Measurements from ENCODE around the gene PLA2G2F. TPM values are rescaled to one million over a fixed set of nuclear protein-coding genes. Genes with fewer than 3 reads are reported as not detected.
"Not testable (repeated sequence)": the region's sequence is repeated elsewhere in the genome, so short reads cannot be mapped to it uniquely, and the experiment has no call there.

The PLA2G2F gene
- total RNA-seq, 1 donor from 2014 or later = not detected

DNA sequence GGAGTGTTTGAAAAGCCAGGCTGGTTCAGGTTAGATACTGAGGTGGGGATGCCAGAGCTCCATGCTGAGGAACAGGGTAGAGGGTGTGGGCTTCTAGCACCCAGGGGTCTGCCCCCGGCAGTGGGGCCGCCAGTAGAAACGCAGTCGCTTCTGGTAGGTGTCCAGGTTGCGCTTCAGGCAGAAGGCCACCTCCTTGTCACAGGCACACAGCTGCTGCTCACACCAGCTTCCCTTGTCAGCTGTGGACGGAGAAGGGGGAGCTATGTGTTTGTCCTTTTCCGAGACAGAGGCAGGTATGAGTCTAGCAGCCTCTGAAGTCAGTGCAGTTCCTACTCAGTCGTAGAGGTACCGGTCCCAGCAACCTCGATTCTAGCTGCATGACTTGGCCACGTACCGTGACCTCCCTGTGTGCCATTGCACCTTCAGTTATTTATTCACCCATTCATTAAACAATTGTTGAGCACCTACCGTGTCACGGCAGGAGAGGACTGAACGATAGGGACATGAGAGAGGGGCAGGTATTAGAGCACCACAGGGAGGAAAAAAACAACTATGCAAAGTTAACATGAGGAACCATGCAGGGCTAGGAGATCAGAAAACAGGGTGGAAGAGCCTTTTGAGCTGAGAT lies 25.0 kb upstream of the PLA2G2F start:
- no peak for DNase-seq

DNA sequence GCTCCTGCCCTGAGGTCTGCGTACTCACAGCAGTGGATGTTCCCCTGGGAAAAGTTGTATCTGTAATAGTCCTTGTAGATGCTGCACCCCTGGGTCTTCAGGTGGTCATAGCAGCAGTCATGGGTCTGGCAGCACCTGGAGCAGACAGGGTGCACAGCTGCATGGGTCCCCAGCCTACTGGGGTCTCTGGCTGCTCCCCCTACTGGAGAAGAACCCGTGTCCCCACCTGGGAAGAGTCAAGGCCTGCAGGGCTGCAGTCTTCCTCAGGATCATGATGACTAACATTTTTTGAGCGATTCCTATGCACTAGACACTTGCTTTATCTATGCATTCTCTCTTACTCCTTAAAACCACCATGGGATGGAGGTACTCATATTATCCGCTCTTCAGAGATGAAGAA lies 23.6 kb upstream of the PLA2G2F start:
- no peak for DNase-seq

DNA sequence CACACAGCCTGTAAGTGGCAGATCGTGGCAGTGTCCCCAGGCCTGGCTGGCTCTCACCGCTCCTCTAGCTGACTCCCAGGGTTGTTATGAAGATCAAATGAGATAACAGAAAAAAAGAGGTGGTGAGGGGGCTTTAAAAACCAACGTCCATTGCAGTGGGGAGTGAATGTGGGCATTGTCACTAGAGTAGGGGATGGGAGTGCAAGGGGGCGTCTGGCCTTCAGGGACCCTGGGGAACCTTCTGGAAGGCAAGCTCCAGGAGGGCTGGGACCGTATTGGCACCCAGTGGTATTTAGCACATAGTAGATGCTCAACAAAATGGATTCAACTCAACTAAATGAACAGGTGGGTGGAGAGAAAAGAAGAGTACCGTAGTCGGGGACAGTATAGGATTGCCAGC lies 23.2 kb upstream of the PLA2G2F start:
- DNase-seq = no peak

DNA sequence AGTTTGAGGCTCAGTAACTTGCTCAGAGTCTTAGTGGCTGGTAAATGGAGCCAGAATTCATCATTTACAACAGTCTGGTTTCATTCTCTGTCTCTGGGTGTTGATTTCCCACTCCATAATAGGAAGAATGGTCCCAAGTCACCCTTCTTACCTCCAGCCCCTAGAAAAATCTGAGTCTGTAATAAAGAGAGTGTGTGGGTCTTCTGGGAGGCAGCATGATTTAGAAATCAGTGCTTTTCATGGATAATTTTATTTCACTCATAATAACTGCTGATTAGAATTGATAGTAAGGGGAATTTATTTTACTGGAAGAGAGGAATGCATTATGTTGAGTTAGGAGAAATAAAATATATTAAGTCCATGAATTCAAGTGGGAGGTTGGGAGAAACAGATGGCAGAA lies 21.9 kb upstream of the PLA2G2F start:
- DNase-seq = no peak

DNA sequence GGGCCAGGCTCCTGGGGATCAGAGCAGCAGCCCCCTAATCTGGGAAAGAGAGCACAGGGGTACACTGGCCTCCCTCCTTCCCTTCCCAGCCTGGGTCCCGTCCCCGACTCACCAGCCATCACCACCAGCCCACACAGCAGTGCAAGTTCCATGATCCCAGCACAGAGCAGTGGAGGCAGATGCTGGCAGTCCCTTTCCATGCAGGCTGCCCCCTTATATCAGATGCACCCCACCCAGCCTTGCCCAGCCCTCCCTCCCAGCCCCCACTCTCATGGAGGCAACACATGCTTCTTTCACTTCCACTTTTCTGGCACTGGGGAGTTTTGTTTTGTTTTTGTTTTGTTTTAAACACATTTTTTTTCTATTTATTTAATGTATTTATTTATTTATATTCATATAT lies 19.8 kb upstream of the PLA2G2F start, which contains the start of gene PLA2G2D:
Gene PLA2G2D (minus strand): TSS at position 190 of the 400 bp plus-strand sequence. CDS start 38 bp downstream, at position 152.
- DNase-seq = no peak

DNA sequence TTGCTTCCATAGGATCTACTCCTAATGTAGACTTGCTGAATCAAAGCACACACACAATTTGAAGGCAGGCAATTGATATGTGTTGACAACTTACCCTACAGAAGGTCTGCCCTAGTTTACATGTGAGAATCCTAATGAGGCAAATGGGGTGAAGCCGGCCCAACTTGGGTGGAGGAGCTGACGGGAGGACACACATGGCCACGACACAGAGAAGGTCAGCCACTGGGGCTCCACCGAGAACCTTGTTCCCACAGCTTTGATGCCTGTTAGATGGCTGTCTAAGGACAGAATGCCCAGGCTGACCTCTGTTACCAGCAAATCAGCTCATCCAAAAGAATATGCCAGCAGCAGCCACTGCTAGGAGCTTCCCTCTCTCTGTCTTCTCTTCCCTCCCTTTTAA lies 18.3 kb upstream of the PLA2G2F start:
- no peak for DNase-seq

DNA sequence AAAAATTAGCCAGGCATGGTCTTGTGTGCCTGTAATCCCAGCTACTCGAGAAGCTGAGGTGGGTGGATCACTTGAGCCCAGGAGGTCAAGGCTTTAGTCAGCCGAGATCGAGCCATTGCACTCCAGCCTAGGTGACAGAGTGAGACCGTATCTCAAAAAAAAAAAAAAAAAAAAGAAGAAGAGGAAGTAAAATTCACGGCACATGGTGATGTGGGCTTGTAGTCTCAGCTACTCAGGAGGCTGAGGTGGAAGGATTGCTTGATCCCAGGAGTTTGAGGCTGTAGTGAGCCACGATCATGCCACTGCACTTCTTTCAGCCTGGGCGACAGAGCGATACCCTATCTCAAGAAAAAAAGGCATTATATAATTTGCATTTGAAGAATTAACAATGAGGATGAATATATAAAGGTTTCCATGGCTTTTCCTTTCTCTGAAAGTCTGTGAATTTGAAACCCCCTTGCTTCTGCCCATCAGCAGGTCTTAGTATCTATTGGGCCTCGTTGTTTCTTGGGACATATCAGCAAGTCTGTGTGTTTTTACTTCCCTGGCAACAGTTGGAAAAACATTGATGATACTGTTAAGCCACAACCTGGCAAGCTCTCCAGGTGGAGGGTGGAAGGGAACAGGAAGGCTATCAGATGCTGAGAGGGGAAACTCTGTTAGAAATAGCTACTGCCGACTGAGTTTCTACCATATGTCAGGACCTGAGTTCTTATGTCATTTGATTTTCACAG lies 15.2 kb upstream of the PLA2G2F start:
- DNase-seq = no peak

DNA sequence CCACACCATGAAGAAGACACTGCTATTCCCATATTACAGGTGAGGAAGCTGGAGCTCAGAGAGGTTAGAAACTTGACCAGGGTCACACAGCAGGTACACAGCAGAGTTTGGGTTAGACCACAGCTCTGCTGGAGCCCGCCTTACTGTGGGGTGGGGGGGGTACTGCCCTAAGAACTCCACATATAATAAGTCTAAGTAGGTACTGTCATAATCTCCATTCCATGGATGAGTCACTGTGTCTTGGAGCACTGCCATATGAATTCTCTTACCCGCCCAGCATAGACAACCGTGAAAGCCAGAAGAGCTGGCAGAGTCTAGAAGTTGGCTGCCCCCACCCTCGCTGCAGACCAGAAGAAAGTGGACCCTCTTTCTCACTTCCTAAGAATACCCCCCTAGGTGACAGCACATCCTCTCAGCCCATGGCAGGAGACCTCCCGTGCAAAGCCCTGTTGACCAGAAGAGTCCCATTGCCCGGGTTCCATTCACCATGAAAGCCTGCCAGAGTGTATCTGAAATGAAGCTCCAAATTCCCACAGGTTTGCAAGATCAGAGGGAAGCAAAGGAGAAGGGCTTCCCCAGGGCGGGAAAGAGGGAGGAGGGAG lies 14.6 kb upstream of the PLA2G2F start:
- DNase-seq = no peak

DNA sequence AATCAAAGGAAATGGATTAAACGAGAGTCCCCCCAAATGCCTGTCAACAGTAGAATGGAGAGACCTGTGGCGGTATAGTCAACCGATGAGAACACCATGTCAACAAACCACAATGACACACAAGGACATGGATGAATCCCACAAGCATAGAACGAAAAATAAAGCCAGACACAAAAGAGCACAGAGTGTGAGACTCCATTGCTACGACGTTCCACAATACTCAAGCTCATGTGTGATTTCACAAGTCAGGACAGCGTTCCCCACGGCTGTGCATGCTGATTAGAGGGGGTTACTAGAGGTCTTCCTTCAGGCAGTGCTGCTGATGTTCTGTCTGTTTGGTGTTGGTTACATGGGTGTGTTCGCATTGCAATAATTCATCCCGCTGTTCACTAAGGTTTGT lies 14.0 kb upstream of the PLA2G2F start:
- DNase-seq = no peak

DNA sequence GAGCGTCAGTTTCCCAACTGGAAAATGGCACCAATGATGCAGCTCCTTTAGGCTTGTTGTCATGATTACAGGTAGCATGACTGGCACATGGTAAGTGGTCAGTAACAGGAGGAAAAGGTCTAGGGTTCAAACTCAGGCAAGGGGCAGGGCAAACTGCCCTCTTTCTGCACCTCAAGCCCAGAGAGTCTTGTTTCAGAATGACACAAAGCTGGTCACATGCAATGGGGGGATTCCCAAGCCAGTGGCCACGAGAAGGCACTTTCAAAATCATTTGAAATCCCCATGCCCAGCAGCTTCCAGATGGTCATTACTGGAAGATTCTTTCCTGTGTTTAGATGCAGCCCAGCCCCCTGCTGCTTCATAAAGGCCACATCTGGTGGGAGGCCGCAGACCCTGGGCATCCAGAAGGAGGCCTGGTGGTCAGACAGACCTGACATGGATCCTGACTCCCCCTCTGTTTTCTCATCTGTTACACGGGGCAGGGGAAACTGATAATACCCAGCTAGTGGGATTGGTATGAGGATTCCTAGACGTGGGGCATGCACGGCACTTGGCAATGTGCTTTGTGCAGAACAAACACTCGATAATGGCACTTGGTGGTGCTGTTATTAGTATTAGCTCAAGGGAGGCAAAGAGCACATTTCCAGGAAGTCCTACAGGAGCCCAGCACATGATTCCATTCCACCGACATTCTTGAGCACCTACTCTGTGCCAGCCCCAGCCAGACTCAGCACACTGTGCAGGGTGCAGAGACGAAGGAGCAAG lies 12.9 kb upstream of the PLA2G2F start:
- no peak for DNase-seq

DNA sequence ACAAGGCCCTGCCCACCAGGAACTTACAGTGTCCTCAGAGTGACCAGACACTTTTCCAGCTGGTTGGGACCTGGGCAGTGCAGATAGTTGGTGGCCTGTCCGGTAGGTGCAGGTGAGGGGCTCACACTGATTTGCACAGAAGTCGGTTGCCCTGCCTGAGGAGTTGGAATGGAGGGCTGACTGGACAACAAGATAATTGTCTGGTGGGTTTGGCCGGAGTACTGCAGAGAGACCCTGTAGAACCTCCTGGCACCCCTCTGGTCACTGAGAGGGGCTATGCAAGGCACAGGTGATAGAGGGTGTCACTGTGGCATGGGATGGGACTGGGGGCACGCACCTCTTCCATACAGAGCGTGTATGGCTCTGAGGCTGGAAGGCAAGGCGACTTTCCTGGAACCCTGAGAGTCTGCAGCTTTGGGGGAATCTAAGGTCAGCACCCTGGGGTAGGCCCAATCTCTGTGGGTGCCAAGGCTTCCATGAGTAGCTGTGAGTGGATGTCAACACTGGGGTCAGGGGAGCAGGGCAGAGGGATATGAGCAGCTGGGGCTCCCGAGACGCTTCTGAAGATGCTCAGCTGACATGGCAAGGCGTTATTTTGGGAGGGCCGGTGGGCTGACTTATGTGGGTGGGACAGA lies 12.2 kb upstream of the PLA2G2F start:
- DNase-seq = no peak

DNA sequence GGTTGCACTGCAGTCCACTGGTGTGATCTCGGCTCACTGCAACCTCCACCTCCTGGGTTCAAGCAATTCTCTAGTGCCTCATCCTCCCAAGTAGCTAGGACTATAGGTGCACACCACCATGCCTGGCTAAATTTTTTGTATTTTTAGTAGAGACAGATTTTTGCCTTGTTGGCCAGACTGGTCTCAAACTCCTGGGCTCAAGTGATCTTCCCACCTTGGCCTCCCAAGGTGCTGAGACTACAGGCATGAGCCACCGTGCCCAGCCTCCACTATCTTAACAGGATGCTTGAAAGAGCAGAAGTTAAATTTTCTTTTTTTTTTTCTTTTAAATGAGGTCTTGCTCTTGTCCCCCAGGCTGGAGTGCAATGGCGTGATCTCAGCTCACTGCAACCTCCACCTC lies 8.6 kb upstream of the PLA2G2F start:
- DNase-seq = not testable (repeated sequence)

DNA sequence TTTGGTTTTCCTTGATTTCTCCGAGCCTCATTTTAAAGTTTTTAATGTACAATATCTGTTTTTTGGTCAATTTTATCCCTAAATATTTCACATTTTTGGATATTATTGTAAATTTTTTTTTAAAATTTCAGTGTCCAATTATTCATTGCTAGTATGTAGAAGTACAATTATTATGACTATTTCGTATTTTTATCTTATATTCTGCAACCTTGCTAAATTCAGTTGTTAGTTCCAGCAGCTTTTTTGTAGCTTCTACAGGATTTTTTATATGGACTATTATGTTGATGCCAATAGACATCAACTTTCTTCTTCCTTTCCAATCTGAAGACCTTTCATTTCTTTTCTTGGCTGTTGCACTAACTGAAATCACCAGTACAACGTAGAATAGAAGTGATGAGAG lies 4.1 kb upstream of the PLA2G2F start:
- no peak for DNase-seq

DNA sequence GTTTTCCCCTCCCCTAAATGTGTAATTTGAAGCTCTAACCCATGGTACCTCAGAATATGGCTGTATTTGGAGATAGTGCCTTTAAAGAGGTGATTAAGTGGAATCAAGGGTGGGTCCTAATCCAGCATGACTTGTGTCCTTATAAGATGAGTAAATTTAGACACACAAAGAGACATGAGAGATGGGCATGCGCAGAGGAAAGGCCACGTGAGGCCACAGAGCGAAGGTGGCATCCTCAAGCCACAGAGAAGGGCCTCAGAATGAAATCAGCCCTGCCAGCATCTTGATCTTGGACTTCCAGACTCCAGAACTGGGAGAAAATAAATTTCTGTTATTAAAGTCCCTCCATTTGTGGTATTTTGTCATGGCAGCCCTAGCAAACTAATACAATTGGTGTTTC lies 2.9 kb upstream of the PLA2G2F start:
- DNase-seq = no peak

DNA sequence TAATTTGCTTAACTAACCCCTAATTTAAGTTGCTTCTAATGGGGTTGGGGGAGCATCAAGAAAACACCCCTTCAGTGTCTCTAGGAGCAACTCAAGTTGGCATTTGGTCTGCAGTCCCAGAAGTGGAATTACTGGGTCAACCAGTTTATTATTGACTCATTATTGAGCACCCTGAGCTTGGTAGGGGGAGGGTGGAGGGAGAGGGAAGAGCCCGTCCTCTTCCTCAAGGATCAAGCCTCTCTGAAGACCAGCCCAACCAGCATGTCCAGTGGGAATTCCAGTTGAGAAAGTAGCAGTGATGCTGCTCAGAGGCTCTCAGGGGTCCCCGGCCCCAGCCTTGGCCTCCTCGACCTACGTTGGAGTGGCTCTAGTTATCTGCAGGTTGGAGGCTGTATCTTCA lies 2.1 kb upstream of the PLA2G2F start:
- DNase-seq = no peak

DNA sequence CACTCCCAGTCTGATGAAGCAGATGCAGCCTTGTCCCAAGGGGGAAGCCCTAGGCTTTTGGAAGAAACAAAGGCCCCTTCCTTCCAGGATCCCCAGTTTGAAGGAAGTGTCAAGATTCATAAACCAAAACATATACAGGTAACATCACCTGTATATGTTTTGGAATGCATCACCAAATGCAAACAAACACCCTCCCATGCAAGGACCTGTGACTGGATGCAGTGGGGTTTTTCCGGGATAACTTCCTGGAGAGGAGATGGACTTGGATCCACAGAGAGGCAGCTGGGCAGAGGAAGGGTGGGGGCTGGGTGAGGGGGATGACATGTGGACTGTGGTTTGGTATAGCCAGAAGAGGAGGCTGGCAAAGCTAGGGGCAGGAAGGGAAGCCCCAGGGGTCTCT lies 1.5 kb upstream of the PLA2G2F start:
- no peak for DNase-seq

DNA sequence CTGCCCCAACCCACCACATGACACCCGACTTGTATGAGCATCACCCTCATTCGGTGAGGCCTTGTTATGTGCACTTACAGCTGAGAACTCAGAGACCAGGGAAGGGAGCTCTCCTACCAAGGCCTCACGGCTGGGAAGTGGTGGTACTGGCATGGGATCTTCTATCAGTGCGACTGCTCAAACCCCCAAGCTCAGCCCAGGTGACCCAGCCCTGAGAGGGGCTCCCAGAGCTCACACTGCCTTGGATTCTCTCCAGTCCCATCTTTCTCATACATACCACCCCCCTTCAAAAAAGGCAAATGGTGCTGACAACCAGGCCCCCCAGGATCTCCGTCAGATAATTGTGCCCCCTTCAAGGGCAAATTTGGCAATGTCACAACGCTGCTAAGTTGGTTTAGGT lies 777 bp upstream of the PLA2G2F start:
- DNase-seq = no peak

DNA sequence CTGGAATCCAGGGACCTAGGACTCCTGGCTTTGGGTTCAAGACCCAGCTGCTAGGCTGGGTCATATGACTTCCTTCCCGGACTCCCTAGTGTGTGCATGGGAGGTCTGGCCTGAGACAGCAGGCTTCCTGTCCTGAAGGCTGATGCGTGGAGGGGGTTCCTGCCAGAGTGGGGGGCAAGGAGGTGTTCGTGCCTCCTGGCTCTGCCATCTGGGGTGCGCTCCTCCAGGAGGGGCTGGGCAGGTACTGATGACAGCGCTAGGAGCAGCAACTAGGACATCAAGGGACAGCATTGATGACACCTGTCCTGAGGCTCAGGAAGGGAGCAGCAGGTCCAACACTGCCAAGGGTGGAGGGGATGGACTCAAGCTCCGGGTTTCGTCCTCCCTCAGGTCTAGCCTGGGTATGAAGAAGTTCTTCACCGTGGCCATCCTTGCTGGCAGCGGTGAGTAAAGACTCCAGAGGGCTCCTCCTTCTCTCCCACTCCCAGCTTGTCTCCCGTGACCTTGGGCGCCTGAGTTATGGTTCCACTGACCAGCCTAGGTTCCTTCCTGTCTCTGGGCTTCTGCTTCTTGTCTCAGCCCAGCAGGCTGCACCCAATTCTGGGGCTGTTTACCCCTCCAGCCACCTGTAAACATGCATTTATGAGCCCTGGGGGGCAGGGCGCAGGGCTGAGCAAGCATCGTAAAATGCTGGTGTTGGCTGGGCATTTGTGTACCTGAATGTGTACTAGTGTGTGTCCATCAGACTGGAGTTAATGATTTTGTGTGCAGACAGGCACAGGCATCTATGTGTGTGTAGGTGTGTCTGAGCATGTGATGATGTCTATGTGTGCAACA lies 871 bp downstream of the PLA2G2F start:
- DNase-seq = no peak

DNA sequence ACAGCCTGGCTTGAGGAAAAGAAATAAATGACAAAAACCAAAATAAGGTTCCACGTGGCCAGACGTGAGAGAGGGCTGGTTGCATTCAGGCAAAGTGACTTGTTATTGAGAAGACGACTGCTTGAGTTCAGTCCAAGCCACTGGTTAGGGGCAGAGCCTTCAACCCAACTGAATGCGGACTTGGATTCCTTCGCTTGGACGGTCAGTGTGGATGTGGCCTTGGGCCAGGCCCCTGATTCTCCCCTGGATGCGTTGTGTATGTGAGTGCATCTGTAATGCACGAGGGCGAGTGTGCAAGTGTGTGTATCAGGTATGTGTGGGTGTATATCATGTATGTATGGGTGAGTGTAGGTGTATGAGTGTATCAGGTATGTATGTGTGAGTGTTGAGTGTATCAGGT lies 1.9 kb downstream of the PLA2G2F start:
- DNase-seq = no peak

DNA sequence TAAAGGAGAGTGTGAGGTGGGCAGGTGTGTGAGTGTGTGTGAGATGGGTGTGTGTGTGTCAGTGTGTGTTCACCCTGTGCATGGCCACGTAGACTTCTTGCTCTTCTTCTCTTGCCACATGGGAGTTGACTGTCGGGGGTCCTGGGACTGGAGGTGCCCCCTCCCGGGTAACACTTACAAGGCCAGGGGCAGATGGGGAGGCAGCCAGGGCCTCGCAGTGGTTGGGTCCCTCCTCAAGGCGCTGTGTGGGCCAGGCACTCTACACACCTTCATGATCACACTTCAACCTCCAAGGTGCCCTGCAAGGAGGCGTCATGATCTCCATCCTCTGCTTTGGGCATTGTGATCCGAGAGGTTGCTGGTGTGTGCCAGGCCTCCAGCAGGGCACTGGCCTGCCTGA lies 2.3 kb downstream of the PLA2G2F start:
- no peak for DNase-seq

DNA sequence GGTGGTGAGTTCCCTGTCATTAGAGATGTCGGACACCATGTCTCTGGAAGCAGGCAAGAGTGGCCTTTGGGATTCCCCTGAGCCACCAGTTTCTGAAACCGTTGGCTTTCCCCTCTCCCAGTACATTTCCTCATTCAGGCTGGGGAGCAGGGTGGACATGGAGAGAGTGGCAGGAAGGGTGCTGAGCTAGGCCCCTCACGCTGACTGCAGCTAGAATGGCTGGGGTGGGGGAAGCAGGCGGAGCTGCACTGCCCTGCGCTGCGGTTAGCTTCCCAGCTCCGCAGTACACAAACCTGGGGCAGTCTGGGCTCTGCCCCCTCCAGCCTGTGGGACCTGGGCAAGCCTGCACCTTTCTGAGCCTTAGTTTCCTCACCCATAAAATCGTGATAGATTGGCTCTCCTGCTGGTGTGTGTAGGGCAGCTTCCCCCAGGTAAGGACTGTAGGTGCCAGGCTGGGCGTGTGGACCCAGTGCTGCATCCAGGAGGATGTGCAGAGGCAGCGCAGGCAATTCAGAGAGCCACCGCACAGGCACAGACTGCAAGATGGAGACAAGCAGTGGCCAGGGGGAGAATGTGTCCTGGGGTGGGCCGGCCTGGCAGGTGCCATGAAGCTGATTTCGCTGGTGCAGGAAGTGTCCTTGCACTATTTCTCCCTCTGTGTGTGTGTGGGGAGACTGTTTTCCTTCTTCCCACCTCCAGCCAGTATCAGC lies 3.0 kb downstream of the PLA2G2F start:
- no peak for DNase-seq
